GM18505 (cell line): Measurements from ENCODE around the gene ITGB2.
"Not testable (repeated sequence)": the region's sequence is repeated elsewhere in the genome, so short reads cannot be mapped to it uniquely, and the experiment has no call there.

Experiments used
- ATAC-seq: cut with Tn5 transposase; IDR thresholded peaks from one replicate; pipeline ENCODE4 v1.9.1; 2021; ENCODE audit not compliant: unreplicated experiment
- POLR2A ChIP-seq: IDR thresholded peaks from 4 replicates; pipeline ENCODE4 v1.6.1; 2011; ENCODE audit warnings: borderline replicate concordance; ENCODE audit not compliant: insufficient read depth, insufficient read length; ENCODE audit errors: extremely low read depth

ITGB2 gene

GRCh38 chr21:44883250-44883649 is 37.4 kb downstream of the ITGB2 start:
- no peak for TF ChIP-seq POLR2A
- ATAC-seq: no peak

GRCh38 chr21:44881198-44881872 is 39.4 kb downstream of the ITGB2 start:
- ATAC-seq: no peak
- TF ChIP-seq POLR2A: no peak

- no peak for TF ChIP-seq POLR2A
- no peak for ATAC-seq
These were observed 40.1 kb downstream of the ITGB2 start for GRCh38 chr21:44880405-44881197.

GRCh38 chr21:44879238-44879637 is 41.5 kb downstream of the ITGB2 start:
- ATAC-seq: not testable (repeated sequence)

- no peak for TF ChIP-seq POLR2A
- no peak for ATAC-seq
These were observed 42.4 kb downstream of the ITGB2 start for GRCh38 chr21:44878053-44878982.

- no peak for ATAC-seq
- TF ChIP-seq POLR2A: no peak
These were observed 43.7 kb downstream of the ITGB2 start for GRCh38 chr21:44876849-44877575.

- no peak for TF ChIP-seq POLR2A
- no peak for ATAC-seq
These were observed 45.4 kb downstream of the ITGB2 start for GRCh38 chr21:44875316-44875700.

- peak; percentile 50 for TF ChIP-seq POLR2A
- ATAC-seq: peak; percentile 16
These were observed 46.0 kb downstream of the ITGB2 start for GRCh38 chr21:44874497-44875315.

GRCh38 chr21:44874240-44874496 is 46.5 kb downstream of the ITGB2 start:
- no peak for TF ChIP-seq POLR2A
- no peak for ATAC-seq

- peak; percentile 68 for ATAC-seq
- TF ChIP-seq POLR2A: peak; percentile 78
These were observed 47.1 kb downstream of the ITGB2 start, which contains the start of gene PTTG1IP for GRCh38 chr21:44873356-44874239. Gene PTTG1IP (minus strand): TSS chr21:44873690. CDS start chr21:44873616, 74 bp downstream.

GRCh38 chr21:44872649-44873355 is 47.9 kb downstream of the ITGB2 start:
- TF ChIP-seq POLR2A: no peak
- peak; percentile 1 for ATAC-seq
